Measurements from ENCODE around the gene DDX5. TPM values are rescaled to one million over a fixed set of nuclear protein-coding genes. Genes with fewer than 3 reads are reported as not detected.

The DDX5 gene
- total and polyA plus RNA-seq, 2 donors (not counting 3 experiments of a cell fraction or from before 2014, with no cell fraction given) = 1,027 to 2,040 TPM

DNA sequence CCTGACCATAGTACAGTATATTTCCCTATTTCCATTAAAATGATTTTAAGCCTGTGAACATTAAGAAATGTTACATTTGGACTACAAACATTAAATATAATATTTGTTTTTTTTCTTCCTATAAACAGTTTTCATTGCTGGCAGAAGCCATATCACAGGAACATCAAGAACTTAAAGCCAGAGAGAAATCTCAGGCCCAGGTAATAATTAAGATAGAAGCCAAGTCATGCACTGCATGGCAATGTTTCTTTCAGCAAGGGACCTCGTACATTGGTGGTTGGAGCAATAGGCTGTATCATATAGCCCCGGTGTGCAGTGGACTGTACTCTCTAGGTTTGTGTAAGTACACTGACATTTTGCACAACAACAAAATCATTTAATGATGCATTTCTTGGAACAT lies 30.8 kb upstream of the DDX5 start:
- H4K20me1 ChIP-seq (replicated peaks; ENCODE audit: control insufficient read depth, extremely low read depth, insufficient read depth, low read length) = no peaks in the 10 kb centered on the region
- intact Hi-C loops (cut with micrococcal nuclease) = no loop called here
- H3K9me1 ChIP-seq (replicated peaks; ENCODE audit: control insufficient read depth, extremely low read depth, insufficient read depth, low read length) = no peaks in the 10 kb centered on the region
- H3K9me3 ChIP-seq (replicated peaks; ENCODE audit: control insufficient read depth, insufficient read depth, low read length) = no peaks in the 10 kb centered on the region
- no TSS peak for BruUV-seq (replicated peaks)
- no peak overlapping the region for H2AFZ ChIP-seq (ENCODE audit: low read depth, low read length)
- no peaks in the 10 kb centered on the region for H3K4me1 ChIP-seq (ENCODE audit: control insufficient read depth, extremely low read depth, insufficient read depth, low read length)
- POLR2A ChIA-PET = no interaction called here
- H3K36me3 ChIP-seq (ENCODE audit: control insufficient read depth in 2 of 2, extremely low read depth in 1 of 2, insufficient read depth in 2 of 2, low read length in 2 of 2) = peaks cover 32 to 33% of the 10 kb centered on the region in 2 experiments
- no peak overlapping the region for H3K27ac ChIP-seq (ENCODE audit: insufficient read depth, low read depth, low read length)
- H3K9ac ChIP-seq (replicated peaks; ENCODE audit: extremely low read depth, insufficient read depth, low read length) = no peak overlapping the region
- no peaks in the 10 kb centered on the region for H3K79me2 ChIP-seq (ENCODE audit: control insufficient read depth, insufficient read depth, low read length)
- no peak overlapping the region for H3K4me2 ChIP-seq (ENCODE audit: insufficient read depth, low read length)
- TF ChIP-seq CTCF (IDR thresholded peaks at IDR 0.05; ENCODE audit: extremely low read depth in 1 of 2, insufficient read depth in 1 of 2, low read depth in 1 of 2, low read length in 2 of 2) (no peak), MAX (IDR thresholded peaks at IDR 0.05; ENCODE audit: insufficient read depth, insufficient read length) (no peak), MYC (IDR thresholded peaks at IDR 0.05; ENCODE audit: low read depth, low read length) (no peak), FOS (IDR thresholded peaks at IDR 0.05; ENCODE audit: borderline replicate concordance, insufficient read depth, low read length) (no peak), GATA2 (IDR thresholded peaks at IDR 0.05; ENCODE audit: insufficient read depth, insufficient read length, low read depth, low read length) (no peak), POLR2A (IDR thresholded peaks at IDR 0.05; ENCODE audit: low read depth, low read length) (no peak), EZH2 (IDR thresholded peaks at IDR 0.05; ENCODE audit: borderline replicate concordance, low read depth, low read length, severe bottlenecking) (no peak), POLR2AphosphoS5 (IDR thresholded peaks at IDR 0.05; ENCODE audit: insufficient read depth, low read depth, low read length) (no peak), JUN (IDR thresholded peaks at IDR 0.05; ENCODE audit: borderline replicate concordance, insufficient read depth, insufficient read length, low read depth) (no peak)
- H3K4me3 ChIP-seq (replicated peaks in 1 of 3; ENCODE audit: insufficient read depth in 1 of 3, low read depth in 1 of 3, low read length in 3 of 3) = no peak overlapping the region
- dilution Hi-C loops (cut with MboI; ENCODE audit: extremely low pct_ligation_motif_present, low sequenced_read_pairs) = no loop called here
- no peaks in the 10 kb centered on the region for H3K27me3 ChIP-seq (ENCODE audit: control insufficient read depth in 2 of 2, insufficient read depth in 2 of 2, low read length in 2 of 2)
- CTCF ChIA-PET = no interaction called here
- DNase-seq (ENCODE audit: low read depth, low spot score) (no peak), FAIRE-seq (no peak)

All from endothelial cell of umbilical vein (primary cell).